Gastroesophageal sphincter (tissue), 4 donors: ENCODE data around the gene HIGD2A. TPM values are rescaled to one million over a fixed set of nuclear protein-coding genes. Genes with fewer than 3 reads are reported as not detected.

Experiments used
- ATAC-seq: fragments of 150-250 bp; one replicate; pipeline ENCODE4 v1.9.1; 2016; ENCODE audit warnings: mild to moderate bottlenecking, moderate library complexity
- H3K27ac ChIP-seq, 4 donors: fragments of 200-600 bp; sonication (generic) in 3 of 4; 1 replicate in 3 of 4; 2 replicates in 1 of 4; pipeline ENCODE4 v1.5.1; 2016 to 2019
- H3K27me3 ChIP-seq: fragments of 200-600 bp; sonication (generic); one replicate; pipeline ENCODE4 v1.5.1; 2019
- H3K36me3 ChIP-seq, 2 donors: fragments of 200-600 bp; sonication (generic); one replicate each; pipeline ENCODE4 v1.5.1; 2019; ENCODE audit warnings: control low read depth in 1 of 2
- H3K4me1 ChIP-seq, 3 donors: fragments of 200-600 bp; sonication (generic); 1 replicate in 2 of 3; 2 replicates in 1 of 3; pipeline ENCODE4 v1.5.1; 2016 to 2019; ENCODE audit warnings: control low read depth in 2 of 3
- H3K4me3 ChIP-seq, 2 donors: fragments of 200-600 bp; sonication (generic); one replicate each; pipeline ENCODE4 v1.5.1; 2019; ENCODE audit warnings: mild to moderate bottlenecking in 1 of 2, moderate library complexity in 1 of 2
- H3K9me3 ChIP-seq, 3 donors: fragments of 200-600 bp; sonication (generic); one replicate each; pipeline ENCODE4 v1.5.1; 2017 to 2019; ENCODE audit warnings: control low read depth in 2 of 3
- EP300 ChIP-seq: sonication (generic); formaldehyde crosslinking; IDR thresholded peaks from one replicate; pipeline ENCODE4 v1.6.1; 2017; ENCODE audit warnings: antibody characterized with exemption, mild to moderate bottlenecking
- POLR2A ChIP-seq, 2 donors: fragments of 450-650 bp; IDR thresholded peaks; one replicate each; pipeline ENCODE4 v1.6.1; 2017; ENCODE audit warnings: antibody characterized with exemption in 2 of 2, mild to moderate bottlenecking in 2 of 2, moderate library complexity in 1 of 2
- POLR2AphosphoS5 ChIP-seq: sonication (generic); formaldehyde crosslinking; IDR thresholded peaks from one replicate; pipeline ENCODE4 v1.6.1; 2017; ENCODE audit warnings: antibody characterized with exemption
- WGBS, 2 donors: methylation state at CpG; one replicate each; pipeline ENCODE4 v1.1.5; 2018; ENCODE audit warnings: low coverage in 1 of 2; 5-methylcytosine and 5-hydroxymethylcytosine counted together
- total RNA-seq, 4 donors: library from RNA; depleted of rRNA; stranded (reverse); fragments of >200 nt; gene quantifications; one replicate each; pipeline ENCODE4 v1.1.0, GENCODE V29; 2016
- TF ChIP-seq, protein P1 (sequence below), 4 experiments: fragments of 200-600 bp in 2 of 4; fragments of 450-650 bp in 2 of 4; sonication (generic) in 1 of 4; IDR thresholded peaks; one replicate each; pipeline ENCODE4 v1.5.1; 2017 to 2019; ENCODE audit warnings: antibody characterized with exemption in 4 of 4, mild to moderate bottlenecking in 2 of 4, moderate library complexity in 2 of 4

Gene HIGD2A
- total RNA-seq, 4 donors from 2014 or later, result 87.1 to 190 (median 157) TPM

GRCh38 chr5:176387384-176387925, 1.1 kb upstream of the HIGD2A start:
- H3K27ac ChIP-seq, result peak overlapping the region in 1 of 4 donors; percentile 94

DNA sequence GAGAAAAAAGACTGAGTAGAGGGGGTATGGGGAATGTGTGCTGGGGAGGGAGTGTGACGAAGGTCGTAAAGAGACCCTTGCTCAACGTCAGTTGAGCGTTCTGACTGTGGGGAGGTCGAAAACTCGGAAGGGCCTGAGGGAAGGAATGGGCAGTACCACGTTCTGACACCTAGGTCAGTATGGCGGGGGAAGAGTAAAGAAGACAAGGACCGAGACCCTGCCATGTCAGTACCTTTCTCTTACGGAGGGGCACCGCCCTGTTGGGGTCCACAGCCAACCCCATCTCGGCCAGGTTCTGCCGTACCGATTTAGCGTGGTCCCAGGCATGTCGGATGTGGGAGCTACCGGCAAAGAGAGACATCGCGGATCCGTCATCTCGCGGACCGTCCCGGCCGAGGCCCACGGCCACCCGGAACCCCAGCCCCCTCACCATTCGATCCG, 528 bp upstream of the HIGD2A start:
- Histone ChIP-seq H3K4me3 (peak overlapping the region; percentile 92 to 93), H3K36me3 (peaks cover 0 to 57% of the 10 kb centered on the region in 2 donors), H3K4me1 (peaks cover 6 to 43% (median 7%) of the 10 kb centered on the region in 3 donors), H3K27ac (peak overlapping the region; percentile 13 to 97 (median 95)), H3K9me3 (no peaks in the 10 kb centered on the region), H3K27me3 (no peaks in the 10 kb centered on the region)
- 0 to 1% methylated on average over 10 to 20 of the region's 29 CpGs for WGBS, 2 donors
- TF ChIP-seq POLR2AphosphoS5, result no peak
- TF ChIP-seq EP300, result no peak
- TF ChIP-seq, protein P1, sequence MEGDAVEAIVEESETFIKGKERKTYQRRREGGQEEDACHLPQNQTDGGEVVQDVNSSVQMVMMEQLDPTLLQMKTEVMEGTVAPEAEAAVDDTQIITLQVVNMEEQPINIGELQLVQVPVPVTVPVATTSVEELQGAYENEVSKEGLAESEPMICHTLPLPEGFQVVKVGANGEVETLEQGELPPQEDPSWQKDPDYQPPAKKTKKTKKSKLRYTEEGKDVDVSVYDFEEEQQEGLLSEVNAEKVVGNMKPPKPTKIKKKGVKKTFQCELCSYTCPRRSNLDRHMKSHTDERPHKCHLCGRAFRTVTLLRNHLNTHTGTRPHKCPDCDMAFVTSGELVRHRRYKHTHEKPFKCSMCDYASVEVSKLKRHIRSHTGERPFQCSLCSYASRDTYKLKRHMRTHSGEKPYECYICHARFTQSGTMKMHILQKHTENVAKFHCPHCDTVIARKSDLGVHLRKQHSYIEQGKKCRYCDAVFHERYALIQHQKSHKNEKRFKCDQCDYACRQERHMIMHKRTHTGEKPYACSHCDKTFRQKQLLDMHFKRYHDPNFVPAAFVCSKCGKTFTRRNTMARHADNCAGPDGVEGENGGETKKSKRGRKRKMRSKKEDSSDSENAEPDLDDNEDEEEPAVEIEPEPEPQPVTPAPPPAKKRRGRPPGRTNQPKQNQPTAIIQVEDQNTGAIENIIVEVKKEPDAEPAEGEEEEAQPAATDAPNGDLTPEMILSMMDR (IDR thresholded peaks at IDR 0.05), result no peak
- TF ChIP-seq POLR2A (IDR thresholded peaks at IDR 0.05), result no peak
- ATAC-seq, result no peak

More at GRCh38 chr5:176387384-176387925, 1.1 kb upstream of the HIGD2A start:
- WGBS, 2 donors, result 43 to 46% methylated on average over 4 to 8 of the region's 8 CpGs
- Histone ChIP-seq H3K36me3 (peaks cover 0 to 57% of the 10 kb centered on the region in 2 donors), H3K4me1 (peaks cover 6 to 43% (median 7%) of the 10 kb centered on the region in 3 donors), H3K9me3 (no peaks in the 10 kb centered on the region), H3K4me3 (peak overlapping the region; percentile 92 to 93), H3K27me3 (no peaks in the 10 kb centered on the region)
- no peak for ATAC-seq
- TF ChIP-seq EP300, result no peak
- TF ChIP-seq POLR2AphosphoS5, result no peak
- TF ChIP-seq, protein P1 (IDR thresholded peaks at IDR 0.05), result no peak
- no peak for TF ChIP-seq POLR2A (IDR thresholded peaks at IDR 0.05)

DNA sequence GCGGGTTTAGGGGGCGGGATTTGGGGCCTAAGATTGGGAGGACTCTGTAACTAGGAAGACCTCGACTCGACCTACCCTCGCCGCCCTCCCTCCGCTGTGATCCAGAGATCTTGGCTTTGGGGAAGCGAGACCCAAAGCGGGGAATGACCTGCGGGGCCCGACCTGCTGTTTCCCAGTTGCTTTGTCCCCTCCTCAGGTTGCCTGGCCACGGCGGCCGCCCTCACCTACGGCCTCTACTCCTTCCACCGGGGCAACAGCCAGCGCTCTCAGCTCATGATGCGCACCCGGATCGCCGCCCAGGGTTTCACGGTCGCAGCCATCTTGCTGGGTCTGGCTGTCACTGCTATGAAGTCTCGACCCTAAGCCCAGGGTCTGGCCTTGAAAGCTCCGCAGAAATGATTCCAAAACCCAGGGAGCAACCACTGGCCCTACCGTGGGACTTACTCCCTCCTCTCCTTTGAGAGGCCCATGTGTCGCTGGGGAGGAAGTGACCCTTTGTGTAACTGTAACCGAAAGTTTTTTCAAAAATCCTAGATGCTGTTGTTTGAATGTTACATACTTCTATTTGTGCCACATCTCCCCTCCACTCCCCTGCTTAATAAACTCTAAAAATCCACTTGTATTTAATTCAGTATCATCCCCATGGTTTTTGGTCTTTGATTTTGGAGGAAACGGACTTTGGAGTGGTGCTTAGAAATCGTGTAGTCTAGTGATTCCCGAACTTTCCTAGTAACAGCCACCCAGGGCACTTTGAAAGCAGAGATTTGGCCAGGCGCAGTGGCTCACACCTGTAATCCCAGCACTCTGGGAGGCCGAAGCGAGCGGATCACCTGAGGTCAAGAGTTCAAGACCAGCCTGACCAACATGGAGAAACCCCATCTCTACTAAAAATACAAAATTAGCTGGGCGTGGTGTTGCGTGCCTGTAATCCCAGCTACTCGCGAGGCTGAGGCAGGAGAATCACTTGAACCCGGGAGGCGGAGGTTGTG, 878 bp downstream of the HIGD2A start:
- H3K36me3 ChIP-seq, result peaks cover 0 to 56% of the 10 kb centered on the region in 2 donors
- peak; percentile 30 for ATAC-seq
- TF ChIP-seq, protein P1 (IDR thresholded peaks at IDR 0.05), result no peak
- TF ChIP-seq POLR2AphosphoS5 (peak; percentile 85), POLR2A (IDR thresholded peaks at IDR 0.05) (peak; percentile 79 to 81), EP300 (no peak)
- no peaks in the 10 kb centered on the region for H3K27me3 ChIP-seq
- H3K27ac ChIP-seq, result peak overlapping the region; percentile 74 to 97 (median 95)
- peaks cover 6 to 43% (median 7%) of the 10 kb centered on the region in 3 donors for H3K4me1 ChIP-seq
- peak overlapping the region; percentile 92 to 93 for H3K4me3 ChIP-seq
- WGBS, 2 donors, result 1 to 41% methylated on average over 8 to 16 of the region's 41 CpGs
- no peaks in the 10 kb centered on the region for H3K9me3 ChIP-seq

GRCh38 chr5:176391479-176391878, 2.9 kb downstream of the HIGD2A start:
- H3K4me3 ChIP-seq, result no peak overlapping the region
- no peaks in the 10 kb centered on the region for H3K9me3 ChIP-seq
- peaks cover 0 to 63% of the 10 kb centered on the region in 2 donors for H3K36me3 ChIP-seq
- 79 to 85% methylated on average over 2 to 4 of the region's 4 CpGs for WGBS, 2 donors
- H3K27ac ChIP-seq, result no peak overlapping the region
- no peaks in the 10 kb centered on the region for H3K27me3 ChIP-seq
- ATAC-seq, result no peak
- TF ChIP-seq EP300, result no peak
- no peak for TF ChIP-seq POLR2AphosphoS5
- TF ChIP-seq, protein P1 (IDR thresholded peaks at IDR 0.05), result no peak
- TF ChIP-seq POLR2A (IDR thresholded peaks at IDR 0.05), result no peak
- H3K4me1 ChIP-seq, result peaks cover 6 to 62% (median 15%) of the 10 kb centered on the region in 3 donors
